Fibroblast of the aortic adventitia (primary cell): Measurements from ENCODE around the gene MKLN1. TPM values are rescaled to one million over a fixed set of nuclear protein-coding genes. Genes with fewer than 3 reads are reported as not detected.

ENCODE experiments used
- DNase-seq: peaks from one replicate; pipeline ENCODE4 v3.0.0-alpha.2; 2010; ENCODE audit warnings: low read depth
- H3K4me3 ChIP-seq: 2 replicates; pipeline ENCODE4 v1.5.1; 2011; ENCODE audit warnings: low read depth, mild to moderate bottlenecking, control low read depth, low read length, moderate library complexity
- total RNA-seq: library from RNA; depleted of rRNA; stranded (reverse); fragments of >200 nt; gene quantifications from 2 replicates; pipeline ENCODE4 v1.2.3, GENCODE V29; 2012; ENCODE audit warnings: low replicate concordance
- TF ChIP-seq, protein P1 (sequence below): IDR thresholded peaks from 2 replicates; pipeline ENCODE4 v1.5.1; 2011; ENCODE audit warnings: mild to moderate bottlenecking, low read length, control low read depth, inconsistent platforms; ENCODE audit not compliant: insufficient read depth

The MKLN1 gene
- total RNA-seq, 1 donor = 71.9 TPM

GRCh38 chr7:131312838-131313237 lies 14.8 kb upstream of the MKLN1 start:
- no peak overlapping the region for H3K4me3 ChIP-seq
- TF ChIP-seq, protein P1, sequence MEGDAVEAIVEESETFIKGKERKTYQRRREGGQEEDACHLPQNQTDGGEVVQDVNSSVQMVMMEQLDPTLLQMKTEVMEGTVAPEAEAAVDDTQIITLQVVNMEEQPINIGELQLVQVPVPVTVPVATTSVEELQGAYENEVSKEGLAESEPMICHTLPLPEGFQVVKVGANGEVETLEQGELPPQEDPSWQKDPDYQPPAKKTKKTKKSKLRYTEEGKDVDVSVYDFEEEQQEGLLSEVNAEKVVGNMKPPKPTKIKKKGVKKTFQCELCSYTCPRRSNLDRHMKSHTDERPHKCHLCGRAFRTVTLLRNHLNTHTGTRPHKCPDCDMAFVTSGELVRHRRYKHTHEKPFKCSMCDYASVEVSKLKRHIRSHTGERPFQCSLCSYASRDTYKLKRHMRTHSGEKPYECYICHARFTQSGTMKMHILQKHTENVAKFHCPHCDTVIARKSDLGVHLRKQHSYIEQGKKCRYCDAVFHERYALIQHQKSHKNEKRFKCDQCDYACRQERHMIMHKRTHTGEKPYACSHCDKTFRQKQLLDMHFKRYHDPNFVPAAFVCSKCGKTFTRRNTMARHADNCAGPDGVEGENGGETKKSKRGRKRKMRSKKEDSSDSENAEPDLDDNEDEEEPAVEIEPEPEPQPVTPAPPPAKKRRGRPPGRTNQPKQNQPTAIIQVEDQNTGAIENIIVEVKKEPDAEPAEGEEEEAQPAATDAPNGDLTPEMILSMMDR = no peak
- no peak for DNase-seq

- TF ChIP-seq, protein P1 = no peak
- no peak for DNase-seq
- no peak overlapping the region for H3K4me3 ChIP-seq
These were observed 7.1 kb upstream of the MKLN1 start for GRCh38 chr7:131320603-131321002.

GRCh38 chr7:131321656-131322055 lies 6.0 kb upstream of the MKLN1 start:
- TF ChIP-seq, protein P1 = no peak
- DNase-seq = no peak
- no peak overlapping the region for H3K4me3 ChIP-seq

DNA sequence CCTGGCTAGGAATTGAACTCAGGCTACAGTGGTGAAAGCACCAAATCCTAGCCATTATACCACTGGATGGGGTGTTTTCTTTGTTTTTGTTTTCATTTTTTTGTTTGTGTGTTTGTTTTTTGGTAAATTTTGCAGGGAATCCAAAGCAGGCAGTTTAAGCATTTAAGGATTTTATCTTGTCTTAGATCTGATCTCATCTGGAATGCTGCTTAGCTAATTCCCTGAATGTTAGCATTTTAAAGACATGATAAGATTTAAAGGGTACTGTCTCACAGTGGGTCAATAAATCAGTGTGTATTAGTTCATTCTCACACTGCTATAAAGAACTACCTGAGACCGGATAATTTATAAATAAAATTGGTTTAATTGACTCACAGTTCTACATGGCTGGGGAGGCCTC lies 5.6 kb upstream of the MKLN1 start:
- no peak for DNase-seq
- TF ChIP-seq, protein P1 = no peak
- H3K4me3 ChIP-seq = no peak overlapping the region

- DNase-seq = no peak
- no peak overlapping the region for H3K4me3 ChIP-seq
- TF ChIP-seq, protein P1 = no peak
These were observed 4.8 kb upstream of the MKLN1 start for GRCh38 chr7:131322861-131323260.

DNA sequence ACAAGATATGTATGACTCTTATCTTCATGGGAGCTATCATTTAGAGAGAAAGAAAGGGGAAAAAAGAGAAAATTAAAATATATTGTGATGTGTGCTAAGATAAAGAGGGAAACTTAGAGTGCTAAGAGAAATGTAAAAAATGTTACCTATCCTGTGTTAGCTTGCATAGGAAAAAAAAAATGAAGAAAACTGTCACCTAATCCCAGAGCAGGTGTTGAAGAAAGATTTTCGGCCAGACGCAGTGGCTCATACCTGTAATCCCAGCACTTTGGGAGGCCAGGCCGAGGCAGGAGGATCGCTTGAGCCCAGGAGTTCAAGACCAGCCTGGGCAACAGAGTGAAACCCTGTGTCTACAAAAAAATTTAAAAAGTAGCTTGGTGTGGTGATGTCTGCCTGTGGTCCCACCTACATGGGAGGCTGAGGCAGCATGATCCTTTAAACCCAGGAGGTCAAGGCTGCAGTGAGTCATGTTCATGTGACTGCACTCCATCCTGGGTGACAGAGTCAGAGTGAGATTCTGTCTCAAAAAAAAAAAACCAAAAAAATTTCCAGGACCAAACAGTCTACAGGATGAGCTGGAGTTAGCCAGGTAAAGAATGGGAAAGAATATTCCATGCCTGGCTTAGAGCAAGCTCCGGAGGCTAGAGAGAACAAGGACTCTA lies 2.4 kb upstream of the MKLN1 start:
- H3K4me3 ChIP-seq = no peak overlapping the region
- TF ChIP-seq, protein P1 = no peak
- no peak for DNase-seq

- TF ChIP-seq, protein P1 = no peak
- no peak for DNase-seq
- H3K4me3 ChIP-seq = peak overlapping the region; percentile 90
These were observed 1.1 kb upstream of the MKLN1 start for GRCh38 chr7:131326576-131326975.
